ENCODE data around the gene KCNH8.
"Not testable (repeated sequence)": the region's sequence is repeated elsewhere in the genome, so short reads cannot be mapped to it uniquely, and the experiment has no call there.

The KCNH8 gene

GRCh38 chr3:19147905-19148767, at the start of gene KCNH8:
Gene KCNH8 (plus strand): TSS chr3:19148510. CDS start chr3:19148720, 210 bp downstream.
- no peak for DNase-seq

- not testable (repeated sequence) for DNase-seq
Observed at GRCh38 chr3:19102654-19103290, 45.5 kb upstream of the KCNH8 start.

GRCh38 chr3:19103510-19103909, 44.8 kb upstream of the KCNH8 start:
- DNase-seq, result no peak

- DNase-seq, result no peak
Observed at GRCh38 chr3:19104459-19104858, 43.9 kb upstream of the KCNH8 start.

- peak; percentile 1 for DNase-seq
Observed at GRCh38 chr3:19105826-19106225, 42.5 kb upstream of the KCNH8 start.

GRCh38 chr3:19106307-19106706, 42.0 kb upstream of the KCNH8 start:
- no peak for DNase-seq

- DNase-seq, result no peak
Observed at GRCh38 chr3:19107719-19108118, 40.6 kb upstream of the KCNH8 start.

GRCh38 chr3:19110335-19110895, 37.9 kb upstream of the KCNH8 start:
- DNase-seq, result no peak

GRCh38 chr3:19114461-19114860, 33.8 kb upstream of the KCNH8 start:
- DNase-seq, result no peak

GRCh38 chr3:19116239-19116638, 32.1 kb upstream of the KCNH8 start:
- DNase-seq, result no peak

- no peak for DNase-seq
Observed at GRCh38 chr3:19124752-19125151, 23.6 kb upstream of the KCNH8 start.

GRCh38 chr3:19139863-19140262, 8.4 kb upstream of the KCNH8 start:
- no peak for DNase-seq

GRCh38 chr3:19146685-19147650, 1.3 kb upstream of the KCNH8 start:
- DNase-seq, result peak; percentile 69

- DNase-seq, result no peak
Observed at GRCh38 chr3:19148768-19149091, 420 bp downstream of the KCNH8 start.

GRCh38 chr3:19149368-19149767, 1.1 kb downstream of the KCNH8 start:
- DNase-seq, result peak; percentile 24

- DNase-seq, result no peak
Observed at GRCh38 chr3:19151171-19151570, 2.9 kb downstream of the KCNH8 start.

GRCh38 chr3:19154693-19155250, 6.5 kb downstream of the KCNH8 start:
- no peak for DNase-seq

GRCh38 chr3:19155375-19155774, 7.1 kb downstream of the KCNH8 start:
- no peak for DNase-seq

GRCh38 chr3:19159966-19160635, 11.8 kb downstream of the KCNH8 start:
- no peak for DNase-seq

- no peak for DNase-seq
Observed at GRCh38 chr3:19165654-19166053, 17.3 kb downstream of the KCNH8 start.

GRCh38 chr3:19171794-19172193, 23.5 kb downstream of the KCNH8 start:
- DNase-seq, result no peak

- no peak for DNase-seq
Observed at GRCh38 chr3:19173945-19174344, 25.6 kb downstream of the KCNH8 start.

Measured in inflammatory macrophage treated with lipopolysaccharide for 4 hours (primary cell).